ENCODE measurements around the gene LHB. TPM values are rescaled to one million over a fixed set of nuclear protein-coding genes. Genes with fewer than 3 reads are reported as not detected.
"Not testable (repeated sequence)": the region's sequence is repeated elsewhere in the genome, so short reads cannot be mapped to it uniquely, and the experiment has no call there.

LHB gene
- total RNA-seq, 1 donor from 2014 or later: 3.6 TPM

DNA sequence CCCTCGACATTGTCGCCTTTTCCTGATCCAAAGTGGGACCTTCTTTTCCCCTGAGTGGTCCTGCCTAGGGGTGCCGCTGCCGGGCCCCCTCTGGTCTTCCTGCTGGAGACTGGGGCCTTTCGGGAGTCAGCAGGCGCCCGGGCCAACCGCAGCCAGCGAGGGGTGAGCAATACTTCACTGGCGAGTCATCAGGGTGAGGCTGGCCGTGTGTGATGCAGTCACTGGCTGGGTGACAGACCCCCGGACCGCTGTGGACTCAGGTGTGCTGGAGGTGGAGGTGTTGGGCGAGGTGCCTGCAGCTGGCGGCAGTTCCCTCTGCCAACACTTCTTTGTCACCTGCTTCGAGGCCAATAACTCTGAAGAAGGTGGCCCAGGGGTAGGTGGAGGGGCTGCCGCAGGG, 25.3 kb upstream of the LHB start:
- DNase-seq (ENCODE audit: low read depth): no peak
- TF ChIP-seq, protein P1, sequence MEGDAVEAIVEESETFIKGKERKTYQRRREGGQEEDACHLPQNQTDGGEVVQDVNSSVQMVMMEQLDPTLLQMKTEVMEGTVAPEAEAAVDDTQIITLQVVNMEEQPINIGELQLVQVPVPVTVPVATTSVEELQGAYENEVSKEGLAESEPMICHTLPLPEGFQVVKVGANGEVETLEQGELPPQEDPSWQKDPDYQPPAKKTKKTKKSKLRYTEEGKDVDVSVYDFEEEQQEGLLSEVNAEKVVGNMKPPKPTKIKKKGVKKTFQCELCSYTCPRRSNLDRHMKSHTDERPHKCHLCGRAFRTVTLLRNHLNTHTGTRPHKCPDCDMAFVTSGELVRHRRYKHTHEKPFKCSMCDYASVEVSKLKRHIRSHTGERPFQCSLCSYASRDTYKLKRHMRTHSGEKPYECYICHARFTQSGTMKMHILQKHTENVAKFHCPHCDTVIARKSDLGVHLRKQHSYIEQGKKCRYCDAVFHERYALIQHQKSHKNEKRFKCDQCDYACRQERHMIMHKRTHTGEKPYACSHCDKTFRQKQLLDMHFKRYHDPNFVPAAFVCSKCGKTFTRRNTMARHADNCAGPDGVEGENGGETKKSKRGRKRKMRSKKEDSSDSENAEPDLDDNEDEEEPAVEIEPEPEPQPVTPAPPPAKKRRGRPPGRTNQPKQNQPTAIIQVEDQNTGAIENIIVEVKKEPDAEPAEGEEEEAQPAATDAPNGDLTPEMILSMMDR (conservative IDR thresholded peaks at IDR 0.05; ENCODE audit: low read depth, low read length): no peak
- H3K4me3 ChIP-seq (ENCODE audit: low read depth, low read length): no peak overlapping the region

DNA sequence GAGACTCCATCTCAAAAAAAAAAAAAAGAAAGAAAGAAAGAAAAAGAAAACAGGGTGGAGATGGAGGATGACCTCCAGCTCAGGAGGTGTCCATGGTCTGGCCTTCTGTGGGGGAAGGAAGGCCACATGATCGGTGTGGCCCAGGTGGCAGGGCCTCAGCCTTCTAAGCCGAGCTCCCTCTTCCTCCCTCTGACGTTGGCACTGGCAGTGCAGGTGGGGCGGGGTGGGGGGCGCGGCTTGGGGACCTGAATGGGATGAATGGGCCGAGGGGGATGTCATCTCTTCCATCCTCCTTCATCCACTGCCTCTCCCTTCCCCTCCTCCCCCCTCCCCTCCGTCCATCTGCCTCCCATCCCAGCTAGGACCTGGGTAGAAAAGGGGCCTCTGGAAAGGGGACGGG, 22.8 kb upstream of the LHB start:
- DNase-seq (ENCODE audit: low read depth); H3K4me3 ChIP-seq (ENCODE audit: low read depth, low read length): not testable (repeated sequence)

DNA sequence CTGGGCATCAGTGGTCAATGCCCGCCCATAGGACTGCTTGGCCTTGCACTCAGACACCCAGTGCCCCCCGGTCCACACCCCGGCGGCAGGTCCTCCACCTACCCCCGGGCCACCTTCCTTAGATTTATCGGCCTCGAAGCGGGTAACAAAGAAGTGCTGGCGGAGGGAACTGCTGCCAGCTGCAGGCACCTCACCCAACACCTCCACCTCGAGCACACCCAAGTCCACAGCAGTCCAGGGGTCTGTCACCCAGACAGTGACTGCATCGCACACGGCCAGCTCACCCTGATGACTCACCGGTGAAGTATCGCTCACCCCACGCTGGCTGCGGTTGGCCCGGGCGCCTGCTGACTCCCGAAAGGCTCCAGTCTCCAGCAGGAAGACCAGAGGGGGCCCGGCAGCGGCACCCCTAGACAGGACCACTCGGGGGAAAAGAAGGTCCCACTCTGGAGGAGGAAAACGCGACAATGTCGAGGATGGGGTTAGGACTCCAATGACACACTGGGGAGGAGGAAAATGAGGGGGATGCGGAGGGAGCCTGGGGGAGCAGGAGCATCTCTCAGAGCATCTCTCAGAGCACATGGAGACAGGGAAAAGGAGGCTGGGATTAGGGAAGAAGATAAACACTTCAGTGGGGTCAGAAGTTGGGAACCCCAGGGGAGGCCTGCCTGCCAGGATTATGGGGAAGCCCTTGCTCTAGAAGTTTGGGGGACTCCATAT, 21.8 kb upstream of the LHB start:
- DNase-seq (ENCODE audit: low read depth); H3K4me3 ChIP-seq (ENCODE audit: low read depth, low read length): not testable (repeated sequence)

DNA sequence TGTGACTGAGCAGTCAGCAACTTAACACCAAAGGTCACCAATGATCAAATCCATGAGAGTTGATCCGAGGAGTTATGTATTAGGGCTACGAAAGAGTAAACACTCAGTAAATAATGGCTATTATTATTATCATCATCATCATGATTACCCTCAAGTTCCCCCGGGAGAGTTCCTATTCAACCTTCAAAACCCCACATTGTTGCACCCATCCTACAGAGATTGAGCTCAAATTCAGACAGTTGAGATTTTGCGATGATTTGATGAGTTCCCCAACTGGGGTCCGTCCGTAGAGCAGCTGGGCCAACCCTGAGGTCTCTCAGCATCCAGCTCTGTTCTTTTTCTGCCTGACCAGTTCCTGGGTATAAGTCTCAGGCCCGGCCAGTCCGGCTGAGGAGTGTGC, 21.2 kb upstream of the LHB start:
- H3K4me3 ChIP-seq (ENCODE audit: low read depth, low read length); DNase-seq (ENCODE audit: low read depth): not testable (repeated sequence)

DNA sequence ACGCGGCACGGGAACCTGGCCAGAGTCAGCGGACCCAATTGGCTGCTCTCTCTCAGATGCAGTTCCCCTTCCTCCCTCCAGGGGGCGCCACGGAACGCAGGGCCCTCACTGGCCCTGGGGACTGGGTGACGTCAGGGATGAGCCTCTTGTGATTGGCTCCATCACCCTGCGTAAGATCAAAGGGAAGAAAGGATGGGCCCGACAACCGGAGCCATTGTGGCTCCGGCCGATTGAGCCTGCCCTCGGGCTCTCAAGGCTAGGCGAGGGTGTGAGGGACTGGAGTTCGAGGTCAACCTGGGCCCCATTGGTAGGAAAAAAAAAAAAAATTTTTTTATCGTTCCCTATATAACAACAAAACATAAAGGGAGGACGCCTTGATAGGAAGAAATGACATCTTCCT, 19.9 kb upstream of the LHB start, which contains the start of gene CGB1:
Gene CGB1 (minus strand): TSS at position 81 of the 400 bp plus-strand sequence. CDS start 184 bp downstream, outside the sequence.
- TF ChIP-seq, protein P1 (conservative IDR thresholded peaks at IDR 0.05; ENCODE audit: low read depth, low read length): peak; percentile 53
- not testable (repeated sequence) for DNase-seq (ENCODE audit: low read depth); H3K4me3 ChIP-seq (ENCODE audit: low read depth, low read length)

DNA sequence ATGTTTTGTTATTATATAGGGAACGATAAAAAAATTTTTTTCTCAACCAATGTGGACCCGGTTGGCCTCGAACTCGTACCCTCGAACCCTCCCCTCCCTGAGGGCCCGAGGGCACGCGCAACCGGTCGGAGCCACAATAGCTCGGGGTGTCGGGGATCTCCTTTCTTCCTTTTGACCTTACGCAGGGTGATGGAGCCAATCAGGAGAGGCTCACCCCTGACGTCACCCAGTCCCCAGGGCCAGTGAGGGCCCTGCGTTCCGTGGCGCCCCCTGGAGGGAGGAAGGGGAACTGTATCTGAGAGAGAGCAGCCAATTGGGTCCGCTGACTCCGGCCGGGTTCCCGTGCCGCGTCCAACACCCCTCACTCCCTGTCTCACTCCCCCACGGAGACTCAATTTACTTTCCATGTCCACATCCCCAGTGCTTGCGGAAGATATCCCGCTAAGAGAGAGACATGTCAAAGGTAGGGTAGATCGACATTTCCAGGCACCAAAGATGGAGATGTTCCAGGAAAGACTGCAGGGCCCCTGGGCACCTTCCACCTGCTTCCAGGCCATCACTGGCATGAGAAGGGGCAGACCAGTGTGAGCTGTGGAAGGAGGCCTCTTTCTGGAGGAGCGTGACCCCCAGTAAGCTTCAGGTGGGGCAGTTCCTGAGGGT, 14.9 kb upstream of the LHB start, which contains the start of gene CGB2:
Gene CGB2 (plus strand): TSS at position 249 of the 660 bp plus-strand sequence. CDS start 206 bp downstream, at position 455.
- H3K4me3 ChIP-seq (ENCODE audit: low read depth, low read length); DNase-seq (ENCODE audit: low read depth): not testable (repeated sequence)
- TF ChIP-seq, protein P1 (conservative IDR thresholded peaks at IDR 0.05; ENCODE audit: low read depth, low read length): peak; percentile 45

DNA sequence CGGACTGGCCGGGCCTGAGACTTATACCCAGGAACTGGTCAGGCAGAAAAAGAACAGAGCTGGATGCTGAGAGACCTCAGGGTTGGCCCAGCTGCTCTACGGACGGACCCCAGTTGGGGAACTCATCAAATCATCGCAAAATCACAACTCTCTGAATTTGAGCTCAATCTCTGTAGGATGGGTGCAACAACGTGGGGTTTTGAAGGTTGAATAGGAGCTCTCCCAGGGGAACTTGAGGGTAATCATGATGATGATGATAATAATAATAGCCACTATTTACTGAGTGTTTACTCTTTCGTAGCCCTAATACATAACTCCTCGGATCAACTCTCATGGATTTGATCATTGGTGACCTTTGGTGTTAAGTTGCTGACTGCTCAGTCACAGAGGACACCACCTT, 13.4 kb upstream of the LHB start:
- not testable (repeated sequence) for DNase-seq (ENCODE audit: low read depth)

DNA sequence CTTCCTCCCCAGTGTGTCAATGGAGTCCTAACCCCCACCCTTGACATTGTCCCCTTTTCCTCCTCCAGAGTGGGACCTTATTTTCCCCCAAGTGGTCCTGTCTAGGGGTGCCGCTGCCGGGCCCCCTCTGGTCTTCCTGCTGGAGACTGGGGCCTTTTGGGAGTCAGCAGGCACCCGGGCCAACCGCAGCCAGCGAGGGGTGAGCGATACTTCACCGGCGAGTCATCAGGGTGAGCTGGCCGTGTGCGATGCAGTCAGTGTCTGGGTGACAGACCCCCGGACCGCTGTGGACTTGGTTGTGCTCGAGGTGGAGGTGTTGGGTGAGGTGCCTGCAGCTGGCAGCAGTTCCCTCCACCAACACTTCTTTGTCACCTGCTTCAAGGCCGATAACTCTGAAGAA, 12.9 kb upstream of the LHB start:
- not testable (repeated sequence) for DNase-seq (ENCODE audit: low read depth); H3K4me3 ChIP-seq (ENCODE audit: low read depth, low read length)

More for the DNA sequence above, 13.4 kb upstream of the LHB start:
- not testable (repeated sequence) for H3K4me3 ChIP-seq (ENCODE audit: low read depth, low read length)

DNA sequence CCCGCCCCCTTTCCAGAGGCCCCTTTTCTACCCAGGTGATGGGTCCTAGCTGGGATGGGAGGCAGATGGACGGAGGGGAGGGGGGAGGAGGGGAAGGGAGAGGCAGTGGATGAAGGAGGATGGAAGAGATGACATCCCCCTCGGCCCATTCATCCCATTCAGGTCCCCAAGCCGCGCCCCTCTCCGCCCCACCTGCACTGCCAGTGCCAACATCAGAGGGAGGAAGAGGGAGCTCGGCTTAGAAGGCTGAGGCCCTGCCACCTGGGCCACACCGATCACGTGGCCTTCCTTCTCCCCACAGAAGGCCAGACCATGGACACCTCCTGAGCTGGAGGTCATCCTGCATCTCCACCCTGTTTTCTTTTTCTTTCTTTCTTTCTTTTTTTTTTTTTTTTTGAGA, 11.8 kb upstream of the LHB start:
- not testable (repeated sequence) for DNase-seq (ENCODE audit: low read depth); H3K4me3 ChIP-seq (ENCODE audit: low read depth, low read length)

DNA sequence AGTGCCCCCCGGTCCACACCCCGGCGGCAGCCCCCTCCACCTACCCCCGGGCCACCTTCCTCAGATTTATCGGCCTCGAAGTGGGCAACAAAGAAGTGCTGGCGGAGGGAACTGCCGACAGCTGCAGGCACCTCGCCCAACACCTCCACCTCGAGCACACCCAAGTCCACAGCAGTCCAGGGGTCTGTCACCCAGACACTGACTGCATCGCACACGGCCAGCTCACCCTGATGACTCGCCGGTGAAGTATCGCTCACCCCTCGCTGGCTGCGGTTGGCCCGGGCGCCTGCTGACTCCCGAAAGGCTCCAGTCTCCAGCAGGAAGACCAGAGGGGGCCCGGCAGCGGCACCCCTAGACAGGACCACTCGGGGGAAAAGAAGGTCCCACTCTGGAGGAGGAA, 8.7 kb upstream of the LHB start:
- not testable (repeated sequence) for DNase-seq (ENCODE audit: low read depth); H3K4me3 ChIP-seq (ENCODE audit: low read depth, low read length)

DNA sequence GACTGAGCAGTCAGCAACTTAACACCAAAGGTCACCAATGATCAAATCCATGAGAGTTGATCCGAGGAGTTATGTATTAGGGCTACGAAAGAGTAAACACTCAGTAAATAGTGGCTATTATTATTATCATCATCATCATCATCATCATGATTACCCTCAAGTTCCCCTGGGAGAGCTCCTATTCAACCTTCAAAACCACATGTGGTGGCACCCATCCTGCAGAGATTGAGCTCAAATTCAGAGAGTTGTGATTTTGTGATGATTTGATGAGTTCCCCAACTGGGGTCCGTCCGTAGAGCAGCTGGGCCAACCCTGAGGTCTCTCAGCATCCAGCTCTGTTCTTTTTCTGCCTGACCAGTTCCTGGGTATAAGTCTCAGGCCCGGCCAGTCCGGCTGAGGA, 8.2 kb upstream of the LHB start:
- DNase-seq (ENCODE audit: low read depth); H3K4me3 ChIP-seq (ENCODE audit: low read depth, low read length): not testable (repeated sequence)

DNA sequence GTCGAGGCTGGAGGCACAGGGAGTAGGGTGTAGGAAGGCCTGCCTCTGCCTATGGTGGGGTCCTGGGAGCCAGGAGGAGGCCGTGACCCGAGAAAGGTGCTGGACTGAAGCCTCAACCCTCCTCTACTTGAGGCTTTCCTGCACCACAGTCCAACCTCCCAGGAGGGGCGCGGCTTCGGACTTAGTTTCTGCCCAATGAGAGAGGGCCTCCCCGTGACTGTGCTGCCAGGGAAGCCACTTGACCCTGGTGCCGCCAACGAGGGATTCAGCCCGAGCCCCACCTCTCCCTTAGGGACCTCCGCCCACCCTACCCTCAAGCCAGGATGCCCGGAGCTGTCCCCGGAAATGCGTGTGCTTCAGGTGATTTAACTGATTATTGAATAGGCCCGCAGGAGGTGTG, 7.3 kb upstream of the LHB start, which contains the start of gene CGB3:
Gene CGB3 (minus strand): TSS at position 101 of the 400 bp plus-strand sequence. CDS start 362 bp downstream, outside the sequence.
- not testable (repeated sequence) for H3K4me3 ChIP-seq (ENCODE audit: low read depth, low read length); DNase-seq (ENCODE audit: low read depth)

Data from epithelial cell of proximal tubule (primary cell).